HG03196 (cell line): ENCODE results near the gene UPF3B.
A peak's percentile ranks its signal among the peaks of the same experiment; 100 is the strongest.
"Not testable (repeated sequence)": the region's sequence is repeated elsewhere in the genome, so short reads cannot be mapped to it uniquely, and the experiment has no call there.

ENCODE experiments used
- ATAC-seq: cut with Tn5 transposase; IDR thresholded peaks from one replicate; pipeline ENCODE4 v1.9.1; 2021; ENCODE audit not compliant: unreplicated experiment

UPF3B gene

GRCh38 chrX:119852382-119853353 is at the start of gene UPF3B:
Gene UPF3B (minus strand): TSS chrX:119852963. CDS start chrX:119852928, 35 bp downstream.
- ATAC-seq, result peak; percentile 99

- no peak for ATAC-seq
These were observed 48.2 kb upstream of the UPF3B start for GRCh38 chrX:119900976-119901375.

- no peak for ATAC-seq
These were observed 46.4 kb upstream of the UPF3B start for GRCh38 chrX:119899125-119899524.

GRCh38 chrX:119895843-119896326 is 43.1 kb upstream of the UPF3B start, which contains the start of gene AKAP14:
Gene AKAP14 (plus strand): TSS chrX:119895893. CDS start chrX:119903224, 7,331 bp downstream.
- ATAC-seq, result no peak

- not testable (repeated sequence) for ATAC-seq
These were observed 39.4 kb upstream of the UPF3B start for GRCh38 chrX:119891961-119892692.

GRCh38 chrX:119890626-119891025 is 37.9 kb upstream of the UPF3B start:
- ATAC-seq, result not testable (repeated sequence)

GRCh38 chrX:119887721-119888425 is 35.1 kb upstream of the UPF3B start:
- peak; percentile 67 for ATAC-seq

- ATAC-seq, result no peak
These were observed 33.0 kb upstream of the UPF3B start for GRCh38 chrX:119885554-119886428.

GRCh38 chrX:119880552-119881437 is 28.0 kb upstream of the UPF3B start:
- ATAC-seq, result no peak

- no peak for ATAC-seq
These were observed 27.3 kb upstream of the UPF3B start for GRCh38 chrX:119880076-119880475.

GRCh38 chrX:119878740-119879139 is 26.0 kb upstream of the UPF3B start:
- ATAC-seq, result no peak

- ATAC-seq, result peak; percentile 96
These were observed 19.0 kb upstream of the UPF3B start, which contains the start of the genes NDUFA1 and RNF113A for GRCh38 chrX:119871599-119872395. Gene NDUFA1 (plus strand): TSS chrX:119871832. CDS start chrX:119871912, 80 bp downstream. Gene RNF113A (minus strand): TSS chrX:119871733. CDS start chrX:119871613, 120 bp downstream.

- ATAC-seq, result peak; percentile 26
These were observed 18.5 kb upstream of the UPF3B start for GRCh38 chrX:119871245-119871598.

GRCh38 chrX:119870626-119871131 is 17.9 kb upstream of the UPF3B start:
- ATAC-seq, result no peak

GRCh38 chrX:119853444-119853843 is 681 bp upstream of the UPF3B start:
- ATAC-seq, result no peak

GRCh38 chrX:119833905-119834304 is 18.9 kb downstream of the UPF3B start:
- ATAC-seq, result no peak

- no peak for ATAC-seq
These were observed 24.3 kb downstream of the UPF3B start for GRCh38 chrX:119828446-119828845.
